ENCODE data around the gene SRP72.

DNA sequence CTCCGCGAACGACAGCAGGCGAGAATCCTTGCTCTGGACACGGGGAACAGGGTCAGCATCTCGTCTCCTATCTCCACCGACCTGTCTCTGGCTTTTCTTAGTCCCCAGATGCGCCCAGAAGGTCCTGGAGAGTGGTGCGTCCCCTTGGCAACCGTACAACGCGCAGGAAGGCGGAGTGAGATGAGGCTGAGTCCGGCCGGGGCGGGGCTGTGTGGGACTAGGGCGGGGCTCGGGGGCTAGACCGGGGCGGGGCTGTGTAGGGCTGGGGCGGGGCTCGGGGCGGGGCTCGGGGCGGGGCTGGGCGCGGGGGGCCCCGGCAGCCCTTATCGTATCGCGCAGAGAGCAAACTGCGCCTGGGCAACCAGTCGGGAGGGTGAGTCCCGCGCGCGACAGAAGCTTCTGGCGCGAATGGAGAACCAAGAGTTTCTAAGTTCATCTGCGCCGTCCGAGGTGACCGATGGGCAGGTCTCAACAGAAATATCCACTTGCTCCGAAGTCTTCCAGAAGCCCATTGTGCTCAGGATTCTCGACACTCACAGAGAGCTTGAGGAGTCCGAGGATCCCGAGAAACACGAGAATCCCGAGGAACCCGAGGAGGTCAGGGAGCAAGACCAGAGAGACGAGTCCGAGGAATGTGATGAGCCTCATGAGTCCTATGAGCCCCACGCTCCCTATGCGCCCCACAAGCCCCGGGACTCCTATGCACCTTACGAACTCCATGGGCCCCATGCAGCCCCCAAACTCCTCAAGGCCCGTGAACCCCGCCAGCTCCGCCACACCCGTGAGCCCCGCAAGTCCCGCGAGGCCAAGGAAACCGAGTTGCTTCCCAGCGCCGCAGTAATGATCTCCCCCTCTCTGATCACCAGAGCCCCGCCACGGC, 63.1 kb downstream of the SRP72 start:
- TF ChIP-seq, protein P1, sequence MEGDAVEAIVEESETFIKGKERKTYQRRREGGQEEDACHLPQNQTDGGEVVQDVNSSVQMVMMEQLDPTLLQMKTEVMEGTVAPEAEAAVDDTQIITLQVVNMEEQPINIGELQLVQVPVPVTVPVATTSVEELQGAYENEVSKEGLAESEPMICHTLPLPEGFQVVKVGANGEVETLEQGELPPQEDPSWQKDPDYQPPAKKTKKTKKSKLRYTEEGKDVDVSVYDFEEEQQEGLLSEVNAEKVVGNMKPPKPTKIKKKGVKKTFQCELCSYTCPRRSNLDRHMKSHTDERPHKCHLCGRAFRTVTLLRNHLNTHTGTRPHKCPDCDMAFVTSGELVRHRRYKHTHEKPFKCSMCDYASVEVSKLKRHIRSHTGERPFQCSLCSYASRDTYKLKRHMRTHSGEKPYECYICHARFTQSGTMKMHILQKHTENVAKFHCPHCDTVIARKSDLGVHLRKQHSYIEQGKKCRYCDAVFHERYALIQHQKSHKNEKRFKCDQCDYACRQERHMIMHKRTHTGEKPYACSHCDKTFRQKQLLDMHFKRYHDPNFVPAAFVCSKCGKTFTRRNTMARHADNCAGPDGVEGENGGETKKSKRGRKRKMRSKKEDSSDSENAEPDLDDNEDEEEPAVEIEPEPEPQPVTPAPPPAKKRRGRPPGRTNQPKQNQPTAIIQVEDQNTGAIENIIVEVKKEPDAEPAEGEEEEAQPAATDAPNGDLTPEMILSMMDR (IDR thresholded peaks at IDR 0.05), result no peak
- no peak for TF ChIP-seq POLR2A (IDR thresholded peaks at IDR 0.05)

Data from body of pancreas (tissue), 4 donors.